Adrenal gland (tissue), 12 donors: ENCODE data around the gene PDS5B. TPM values are rescaled to one million over a fixed set of nuclear protein-coding genes. Genes with fewer than 3 reads are reported as not detected.

ENCODE experiments used
- DNase-seq, 7 donors: peaks; one replicate each; pipeline ENCODE4 v3.0.0-alpha.2; 2019 to 2020
- H3K27ac ChIP-seq, 5 donors: fragments of 200-600 bp; sonication (generic) in 4 of 5; 1 replicate in 3 of 5; 2 replicates in 2 of 5; pipeline versions ENCODE4 v1.5.1 to v1.8.0; 2016 to 2020; ENCODE audit warnings: mild to moderate bottlenecking in 1 of 5
- H3K27me3 ChIP-seq: fragments of 200-600 bp; 2 replicates; pipeline ENCODE4 v1.8.0; 2021
- H3K36me3 ChIP-seq, 2 donors: fragments of 200-600 bp; replicated peaks in 1 of 2; 1 replicate in 1 of 2; 2 replicates in 1 of 2; pipeline versions ENCODE4 v1.5.1 to v1.8.0; 2018 to 2022
- H3K4me1 ChIP-seq, 2 donors: fragments of 200-600 bp; replicated peaks in 1 of 2; 1 replicate in 1 of 2; 2 replicates in 1 of 2; pipeline versions ENCODE4 v1.5.1 to v1.8.0; 2018 to 2021
- H3K4me3 ChIP-seq, 4 donors: fragments of 200-600 bp; sonication (generic) in 3 of 4; one replicate each; pipeline ENCODE4 v1.5.1; 2016 to 2018
- H3K9me3 ChIP-seq, 3 donors: fragments of 200-600 bp; sonication (generic) in 1 of 3; replicated peaks in 1 of 3; 1 replicate in 2 of 3; 2 replicates in 1 of 3; pipeline versions ENCODE4 v1.5.1 to v1.8.0; 2016 to 2021
- CTCF ChIP-seq, 6 experiments: fragments of 450-650 bp in 4 of 6; fragments of 200-600 bp in 2 of 6; sonication (generic) in 1 of 6; IDR thresholded peaks; 1 replicate in 5 of 6; 2 replicates in 1 of 6; pipeline versions ENCODE4 v1.5.1 to v1.8.0; 2016 to 2021; ENCODE audit warnings: antibody characterized with exemption in 6 of 6, mild to moderate bottlenecking in 2 of 6, moderate library complexity in 1 of 6
- POLR2A ChIP-seq, 2 donors: fragments of 450-650 bp; IDR thresholded peaks; one replicate each; pipeline ENCODE4 v1.6.1; 2017; ENCODE audit warnings: antibody characterized with exemption in 2 of 2, mild to moderate bottlenecking in 2 of 2, moderate library complexity in 1 of 2
- WGBS, 4 donors: extraction: QIAGEN DNeasy Blood & Tissue Kit in 2 of 4; methylation state at CpG; one replicate each; pipeline versions ENCODE4 v1.1.5 to v1.1.7; 2013 to 2017; 5-methylcytosine and 5-hydroxymethylcytosine counted together
- intact Hi-C, 2 donors: fragments of 100-400 bp; cut with DNase I; formaldehyde crosslinking; loops; one replicate each; pipeline versions ENCODE4 v1.14.1 to v1.15.0; 2022 to 2023
- polyA plus RNA-seq, 3 donors: library from polyadenylated mRNA; stranded (reverse); fragments of 200-250 nt in 2 of 3; fragments of 350-450 nt in 1 of 3; fragmentation: Illumina TruSeq in 1 of 3; extraction: RNeasy Lipid Tissue Mini Kit (QIAGEN cat#74804) in 1 of 3; gene quantifications; one replicate each; pipeline ENCODE4 v1.2.3, GENCODE V29; 2013 to 2014
- total RNA-seq, 9 donors: library from RNA; depleted of rRNA in 4 of 9; stranded (reverse); fragments of >200 nt in 4 of 9; fragments of 120-200 nt in 1 of 9; fragmentation: NEBNext Ultra II Directional in 1 of 9; extraction: Animal tissue kit (Norgen Biotek cat#: 25700) in 1 of 9; gene quantifications; one replicate each; pipeline versions ENCODE4 v1.1.0 to v1.2.4, GENCODE V29; 2013 to 2023
- donor health status: healthy with polysubstance abuse.
- donor health status: Bipolar disorder and iron deficiency.
- donor health status: DM: yes; HTN: yes; CAD: no.
- donor health status: DM: no; HTN: no; CAD: no.
- donor health status: DM: no; HTN: no; CAD: no.
- donor health status: DM: yes; HTN: yes; CAD: no.

PDS5B gene
- total and polyA plus RNA-seq, 12 donors = 3.9 to 59.4 (median 30.2) TPM

- Histone ChIP-seq H3K4me3 (no peak overlapping the region), H3K4me1 (peaks cover 5 to 34% of the 10 kb centered on the region in 2 donors), H3K36me3 (no peaks in the 10 kb centered on the region), H3K27me3 (no peaks in the 10 kb centered on the region), H3K27ac (no peak overlapping the region), H3K9me3 (no peaks in the 10 kb centered on the region)
- intact Hi-C loops = no loop called here
- no peak for TF ChIP-seq POLR2A (IDR thresholded peaks at IDR 0.05)
- TF ChIP-seq CTCF (IDR thresholded peaks at IDR 0.05) = no peak
- DNase-seq = no peak
- 84 to 93% (median 87%) methylated on average over 5 of the region's 5 CpGs for WGBS, 4 donors
These were observed 147.4 kb downstream of the PDS5B start for GRCh38 chr13:32733690-32734089.

- intact Hi-C loops = no loop called here
- 94 to 100% (median 99%) methylated on average over 1 of the region's 1 CpG for WGBS, 4 donors
- Histone ChIP-seq H3K27me3 (no peaks in the 10 kb centered on the region), H3K9me3 (peaks cover 0 to under 1% (median 0%) of the 10 kb centered on the region in 3 donors), H3K36me3 (no peaks in the 10 kb centered on the region), H3K4me3 (no peak overlapping the region), H3K27ac (no peak overlapping the region), H3K4me1 (peaks cover 5 to 34% of the 10 kb centered on the region in 2 donors)
- peak in 1 of 7 donors; percentile 19 for DNase-seq
- TF ChIP-seq CTCF (IDR thresholded peaks at IDR 0.05) (no peak), POLR2A (IDR thresholded peaks at IDR 0.05) (no peak)
These were observed 148.3 kb downstream of the PDS5B start for GRCh38 chr13:32734511-32734910.

GRCh38 chr13:32735859-32736258 lies 149.6 kb downstream of the PDS5B start:
- no peaks in the 10 kb centered on the region for H3K27me3 ChIP-seq
- H3K36me3 ChIP-seq = no peaks in the 10 kb centered on the region
- intact Hi-C loops = no loop called here
- DNase-seq = no peak
- H3K27ac ChIP-seq = peak overlapping the region in 1 of 5 donors; percentile 74
- no peak overlapping the region for H3K4me3 ChIP-seq
- no peak for TF ChIP-seq CTCF (IDR thresholded peaks at IDR 0.05)
- no peak for TF ChIP-seq POLR2A (IDR thresholded peaks at IDR 0.05)
- peaks cover 0 to 7% (median 0%) of the 10 kb centered on the region in 3 donors for H3K9me3 ChIP-seq
- peaks cover 5 to 34% of the 10 kb centered on the region in 2 donors for H3K4me1 ChIP-seq

GRCh38 chr13:32736648-32737047 lies 150.4 kb downstream of the PDS5B start:
- peaks cover 5 to 29% of the 10 kb centered on the region in 2 donors for H3K4me1 ChIP-seq
- WGBS, 4 donors = 11 to 19% (median 14%) methylated on average over 4 of the region's 4 CpGs
- no peak for TF ChIP-seq POLR2A (IDR thresholded peaks at IDR 0.05)
- TF ChIP-seq CTCF (IDR thresholded peaks at IDR 0.05) = no peak
- H3K9me3 ChIP-seq = peaks cover 0 to 7% (median 0%) of the 10 kb centered on the region in 3 donors
- intact Hi-C loops = no loop called here
- no peaks in the 10 kb centered on the region for H3K27me3 ChIP-seq
- H3K36me3 ChIP-seq = no peaks in the 10 kb centered on the region
- H3K27ac ChIP-seq = peak overlapping the region in 3 of 5 donors; percentile 64 to 75 (median 74)
- DNase-seq = no peak
- H3K4me3 ChIP-seq = peak overlapping the region in 3 of 4 donors; percentile 5 to 47 (median 18)
